ENCODE measurements around the gene VGLL4.

DNA sequence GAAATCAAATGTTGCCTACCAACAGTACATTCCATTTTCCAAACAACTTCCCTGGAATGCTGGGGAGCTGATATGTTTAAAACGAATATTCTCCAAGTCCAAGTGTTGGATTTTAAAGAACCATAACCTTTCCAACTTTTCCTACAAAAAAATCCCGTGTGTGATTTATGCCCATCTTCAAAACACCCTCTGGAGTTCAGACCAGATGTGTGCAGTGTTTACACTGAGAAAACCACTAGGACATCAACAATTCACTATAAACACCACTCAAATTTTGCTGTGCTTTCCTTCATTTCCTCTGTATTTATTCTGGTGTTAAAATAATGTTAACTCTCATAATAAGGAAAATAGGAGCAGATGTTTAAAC lies 2.4 kb downstream of the VGLL4 start:
- TF ChIP-seq SMC3 (conservative IDR thresholded peaks at IDR 0.05; ENCODE audit: poor library complexity) (no peak), POLR2AphosphoS5 (IDR thresholded peaks at IDR 0.05) (no peak), EZH2 (IDR thresholded peaks at IDR 0.05; ENCODE audit: borderline replicate concordance, insufficient read depth, low read length, poor library complexity, severe bottlenecking) (no peak)
